HCT116 (cell line): ENCODE data around the gene KSR1. TPM values are rescaled to one million over a fixed set of nuclear protein-coding genes. Genes with fewer than 3 reads are reported as not detected.

Experiments
- ATAC-seq: fragments of 200-7000 bp; cut with Tn5 transposase; 2 replicates; pipeline ENCODE4 v1.9.1; 2020; ENCODE audit warnings: mild to moderate bottlenecking, moderate library complexity
- BruUV-seq: library from RNA; stranded (reverse); fragments of 400-500 nt; replicated peaks from 2 replicates; lab custom pipeline; 2021; lab: Mats Ljungman, UMichigan
- CTCF ChIA-PET: fragments of 300-600 bp; sonication (Branson Sonifier 250); formaldehyde crosslinking; loops from one replicate; lab custom pipeline; 2021; ENCODE audit warnings: antibody characterized with exemption; lab: Charles Lee
- POLR2A ChIA-PET: fragments of 300-600, 350-600 bp; sonication (Branson Sonifier 250); formaldehyde crosslinking; loops from one replicate; lab custom pipeline; 2021; ENCODE audit warnings: antibody characterized with exemption; lab: Charles Lee
- RAD21 ChIA-PET, 2 experiments: fragments of 300-600 bp; sonication (Branson Sonifier 250); formaldehyde crosslinking; loops; one replicate each; lab custom pipeline; 2023; ENCODE audit warnings: low total read pairs in 2 of 2; ENCODE audit not compliant: uncharacterized antibody in 2 of 2, unreplicated experiment in 2 of 2, low non-redundant PET in 1 of 2; lab: Charles Lee
- DNase-seq: peaks from one replicate; pipeline ENCODE4 v3.0.0-alpha.2; 2010; ENCODE audit warnings: low read depth, low spot score
- H2AFZ ChIP-seq: fragments of 200-600 bp; shearing (Covaris generic), sonication (generic); 2 replicates; pipeline ENCODE4 v1.6.1; 2017; ENCODE audit warnings: low read depth, mixed run types, mixed read lengths, antibody characterized with exemption, low read length; ENCODE audit not compliant: poor library complexity, severe bottlenecking
- H3K27ac ChIP-seq: 2 replicates; pipeline ENCODE4 v1.5.1; 2012; ENCODE audit warnings: low read depth, low read length
- H3K27me3 ChIP-seq: fragments of 200-600 bp; sonication (generic); 2 replicates; pipeline ENCODE4 v1.6.1; 2016; ENCODE audit warnings: mixed run types, low read length, mixed read lengths; ENCODE audit not compliant: insufficient read depth
- H3K36me3 ChIP-seq, 2 experiments: fragments of 200-500 bp in 1 of 2; fragments of 200-600 bp in 1 of 2; sonication (Bioruptor generic) in 1 of 2; sonication (generic) in 1 of 2; 2 replicates each; pipeline versions ENCODE4 v1.5.1 to v1.6.1; 2014 to 2016; ENCODE audit warnings: low read length in 2 of 2, inconsistent platforms in 1 of 2, mixed read lengths in 1 of 2, mixed run types in 1 of 2; ENCODE audit not compliant: insufficient read depth in 2 of 2, control insufficient read depth in 1 of 2
- H3K4me1 ChIP-seq, 2 experiments: fragments of 200-600 bp in 1 of 2; sonication (generic) in 1 of 2; 2 replicates each; pipeline versions ENCODE4 v1.5.1 to v1.6.1; 2012 to 2017; ENCODE audit warnings: low read length in 2 of 2, inconsistent platforms in 1 of 2, mild to moderate bottlenecking in 1 of 2, mixed read lengths in 1 of 2, mixed run types in 1 of 2, moderate library complexity in 1 of 2; ENCODE audit not compliant: insufficient read depth in 2 of 2, control insufficient read depth in 1 of 2
- H3K4me2 ChIP-seq: fragments of 200-600 bp; sonication (generic); 2 replicates; pipeline ENCODE4 v1.6.1; 2017; ENCODE audit warnings: mixed run types, low read length, mixed read lengths
- H3K4me3 ChIP-seq, 2 experiments: fragments of 200-600 bp in 1 of 2; sonication (generic) in 1 of 2; replicated peaks in 1 of 2; 2 replicates each; pipeline ENCODE4 v1.5.1; 2011 to 2016; ENCODE audit warnings: low read length in 2 of 2, control low read depth in 1 of 2, low read depth in 1 of 2, mild to moderate bottlenecking in 1 of 2, mixed read lengths in 1 of 2, mixed run types in 1 of 2
- H3K79me2 ChIP-seq: fragments of 200-600 bp; sonication (generic); 2 replicates; pipeline ENCODE4 v1.6.1; 2017; ENCODE audit warnings: mild to moderate bottlenecking, mixed run types, low read length, moderate library complexity, mixed read lengths; ENCODE audit not compliant: insufficient read depth
- H3K9ac ChIP-seq: fragments of 200-600 bp; sonication (generic); 2 replicates; pipeline ENCODE4 v1.6.1; 2016; ENCODE audit warnings: low read length, mixed read lengths
- H3K9me2 ChIP-seq: fragments of 200-600 bp; sonication (generic), shearing (Covaris generic); 2 replicates; pipeline ENCODE4 v1.6.1; 2017; ENCODE audit warnings: mixed run types, mild to moderate bottlenecking, moderate library complexity; ENCODE audit not compliant: insufficient read depth
- H3K9me3 ChIP-seq, 2 experiments: fragments of 200-500 bp in 1 of 2; fragments of 200-600 bp in 1 of 2; sonication (Bioruptor generic) in 1 of 2; sonication (generic) in 1 of 2; 2 replicates each; pipeline ENCODE4 v1.6.1; 2014 to 2017; ENCODE audit warnings: low read length in 2 of 2, mixed read lengths in 2 of 2, inconsistent platforms in 1 of 2, low read depth in 1 of 2, mild to moderate bottlenecking in 1 of 2, mixed run types in 1 of 2, moderate library complexity in 1 of 2; ENCODE audit not compliant: control insufficient read depth in 1 of 2, insufficient read depth in 1 of 2
- H4K20me1 ChIP-seq: fragments of 200-600 bp; sonication (generic), shearing (Covaris generic); 2 replicates; pipeline ENCODE4 v1.6.1; 2017; ENCODE audit warnings: mixed run types, mild to moderate bottlenecking, moderate library complexity; ENCODE audit not compliant: insufficient read depth
- CBX3 ChIP-seq: IDR thresholded peaks from 2 replicates; pipeline ENCODE4 v1.6.1; 2012; ENCODE audit warnings: low read depth
- EGR1 ChIP-seq: IDR thresholded peaks from 2 replicates; pipeline ENCODE4 v1.6.1; 2012; ENCODE audit warnings: low read depth
- ELF1 ChIP-seq: IDR thresholded peaks from 2 replicates; pipeline ENCODE4 v1.6.1; 2012; ENCODE audit warnings: low read depth, borderline replicate concordance
- EZH2phosphoT487 ChIP-seq: fragments of 200-600 bp; IDR thresholded peaks from 2 replicates; pipeline ENCODE4 v1.6.1; 2018; ENCODE audit warnings: antibody characterized with exemption, borderline replicate concordance
- TCF7L2 ChIP-seq: IDR thresholded peaks from 2 replicates; pipeline ENCODE4 v1.7.0; 2011; ENCODE audit warnings: borderline replicate concordance, inconsistent platforms; ENCODE audit not compliant: insufficient read depth, insufficient read length; ENCODE audit errors: extremely low read depth
- ZFX ChIP-seq: fragments of 450-650 bp; IDR thresholded peaks from 2 replicates; pipeline ENCODE4 v1.6.1; 2017
- ZNF274 ChIP-seq: fragments of 200-500 bp; sonication (Bioruptor generic); IDR thresholded peaks from 2 replicates; pipeline ENCODE4 v1.6.1; 2014; ENCODE audit warnings: mild to moderate bottlenecking, low read depth, low read length, inconsistent platforms
- intact Hi-C: fragments of 100-400 bp; cut with micrococcal nuclease; formaldehyde crosslinking; loops from 2 replicates; pipeline ENCODE4 v1.10.0; 2022
- total RNA-seq: library from RNA; stranded (reverse); gene quantifications from one replicate; pipeline ENCODE4 v1.2.1, GENCODE V29; 2021; ENCODE audit not compliant: unreplicated experiment
- TF ChIP-seq, protein P1 (sequence below): IDR thresholded peaks from 2 replicates; pipeline ENCODE4 v1.6.1; 2012; ENCODE audit warnings: low read depth
- TF ChIP-seq, protein P2 (sequence below): IDR thresholded peaks from 2 replicates; pipeline ENCODE4 v1.6.1; 2012

The KSR1 gene
- total RNA-seq, 1 experiment from 2014 or later: 16.5 TPM

DNA sequence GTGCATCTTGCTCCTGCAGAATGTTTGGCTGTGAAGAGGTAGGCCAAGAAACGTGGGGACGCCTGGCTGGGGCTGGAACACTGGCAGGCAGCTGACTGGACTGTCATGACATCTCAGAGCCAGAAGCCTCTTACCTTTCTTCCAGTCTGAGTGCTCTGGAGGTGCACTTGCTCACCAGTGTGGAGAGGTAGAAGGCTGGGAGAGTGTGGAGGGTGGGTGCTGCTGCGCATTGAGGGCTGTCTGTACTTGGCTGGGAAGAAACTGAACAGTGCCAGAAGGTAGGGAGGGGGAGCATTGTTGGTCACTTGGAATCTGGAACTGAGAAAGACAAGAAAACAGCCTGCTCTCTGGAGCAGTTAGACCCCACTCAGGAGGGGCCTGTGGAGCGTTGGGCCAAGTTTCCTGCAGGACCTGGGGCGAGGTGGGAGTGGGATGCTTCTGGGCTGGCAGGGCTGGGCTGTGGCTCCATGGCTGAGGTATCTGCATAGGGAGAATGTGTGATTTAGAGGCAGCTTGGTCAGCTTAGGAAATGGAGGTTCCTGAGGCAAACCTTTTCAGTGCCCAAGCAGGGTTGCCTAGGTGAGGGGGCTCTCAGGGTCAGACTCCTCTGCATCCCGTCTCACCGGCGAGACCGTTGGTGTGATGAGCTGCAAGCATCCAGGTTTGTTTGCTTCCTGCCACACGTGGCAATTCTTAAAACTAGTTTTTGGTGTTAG lies 55.1 kb downstream of the KSR1 start:
- Histone ChIP-seq H3K27me3 (no peaks in the 10 kb centered on the region), H3K36me3 (no peaks in the 10 kb centered on the region), H3K9me3 (no peaks in the 10 kb centered on the region), H3K9me2 (no peaks in the 10 kb centered on the region), H2AFZ (no peak overlapping the region), H3K4me1 (peaks cover 4 to 5% of the 10 kb centered on the region in 2 experiments; a peak in 3 of 4 replicates), H3K4me3 (no peak overlapping the region), H3K27ac (no peak overlapping the region), H3K4me2 (no peak overlapping the region), H3K79me2 (no peaks in the 10 kb centered on the region), H3K9ac (no peak overlapping the region), H4K20me1 (no peaks in the 10 kb centered on the region)
- TF ChIP-seq TCF7L2: no peak
- no peak for TF ChIP-seq EZH2phosphoT487
- no peak for TF ChIP-seq ZNF274
- no peak for TF ChIP-seq EGR1
- TF ChIP-seq, protein P1, sequence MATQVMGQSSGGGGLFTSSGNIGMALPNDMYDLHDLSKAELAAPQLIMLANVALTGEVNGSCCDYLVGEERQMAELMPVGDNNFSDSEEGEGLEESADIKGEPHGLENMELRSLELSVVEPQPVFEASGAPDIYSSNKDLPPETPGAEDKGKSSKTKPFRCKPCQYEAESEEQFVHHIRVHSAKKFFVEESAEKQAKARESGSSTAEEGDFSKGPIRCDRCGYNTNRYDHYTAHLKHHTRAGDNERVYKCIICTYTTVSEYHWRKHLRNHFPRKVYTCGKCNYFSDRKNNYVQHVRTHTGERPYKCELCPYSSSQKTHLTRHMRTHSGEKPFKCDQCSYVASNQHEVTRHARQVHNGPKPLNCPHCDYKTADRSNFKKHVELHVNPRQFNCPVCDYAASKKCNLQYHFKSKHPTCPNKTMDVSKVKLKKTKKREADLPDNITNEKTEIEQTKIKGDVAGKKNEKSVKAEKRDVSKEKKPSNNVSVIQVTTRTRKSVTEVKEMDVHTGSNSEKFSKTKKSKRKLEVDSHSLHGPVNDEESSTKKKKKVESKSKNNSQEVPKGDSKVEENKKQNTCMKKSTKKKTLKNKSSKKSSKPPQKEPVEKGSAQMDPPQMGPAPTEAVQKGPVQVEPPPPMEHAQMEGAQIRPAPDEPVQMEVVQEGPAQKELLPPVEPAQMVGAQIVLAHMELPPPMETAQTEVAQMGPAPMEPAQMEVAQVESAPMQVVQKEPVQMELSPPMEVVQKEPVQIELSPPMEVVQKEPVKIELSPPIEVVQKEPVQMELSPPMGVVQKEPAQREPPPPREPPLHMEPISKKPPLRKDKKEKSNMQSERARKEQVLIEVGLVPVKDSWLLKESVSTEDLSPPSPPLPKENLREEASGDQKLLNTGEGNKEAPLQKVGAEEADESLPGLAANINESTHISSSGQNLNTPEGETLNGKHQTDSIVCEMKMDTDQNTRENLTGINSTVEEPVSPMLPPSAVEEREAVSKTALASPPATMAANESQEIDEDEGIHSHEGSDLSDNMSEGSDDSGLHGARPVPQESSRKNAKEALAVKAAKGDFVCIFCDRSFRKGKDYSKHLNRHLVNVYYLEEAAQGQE: no peak
- no peak for TF ChIP-seq ZFX
- no peak for TF ChIP-seq ELF1
- TF ChIP-seq, protein P2, sequence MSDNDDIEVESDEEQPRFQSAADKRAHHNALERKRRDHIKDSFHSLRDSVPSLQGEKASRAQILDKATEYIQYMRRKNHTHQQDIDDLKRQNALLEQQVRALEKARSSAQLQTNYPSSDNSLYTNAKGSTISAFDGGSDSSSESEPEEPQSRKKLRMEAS: no peak
- TF ChIP-seq CBX3: no peak
- DNase-seq (no peak), ATAC-seq (no peak)
- ChIA-PET RAD21 (no interaction called here), CTCF (no interaction called here), POLR2A (no interaction called here)
- BruUV-seq: no TSS peak
- intact Hi-C loops: no loop called here
